Testis (tissue), 3 donors: ENCODE data around the gene ACSS1. TPM values are rescaled to one million over a fixed set of nuclear protein-coding genes. Genes with fewer than 3 reads are reported as not detected.
A peak's percentile ranks its signal among the peaks of the same experiment; 100 is the strongest.

Experiments used
- DNase-seq: peaks from one replicate; pipeline ENCODE4 v3.0.0-alpha.2; 2019
- H3K27ac ChIP-seq, 2 donors: fragments of 200-600 bp; sonication (generic); one replicate each; pipeline ENCODE4 v1.5.1; 2019
- H3K27me3 ChIP-seq: fragments of 200-600 bp; sonication (generic); one replicate; pipeline ENCODE4 v1.5.1; 2019
- H3K36me3 ChIP-seq: fragments of 200-600 bp; sonication (generic); one replicate; pipeline ENCODE4 v1.5.1; 2017; ENCODE audit warnings: low read depth; ENCODE audit errors: missing control alignments
- H3K4me1 ChIP-seq: fragments of 200-600 bp; sonication (generic); one replicate; pipeline ENCODE4 v1.5.1; 2019
- H3K4me3 ChIP-seq, 2 donors: fragments of 200-600 bp; sonication (generic); one replicate each; pipeline ENCODE4 v1.5.1; 2017 to 2019
- H3K9me3 ChIP-seq: fragments of 200-600 bp; sonication (generic); one replicate; pipeline ENCODE4 v1.5.1; 2017
- CTCF ChIP-seq, 3 experiments: fragments of 450-650 bp in 2 of 3; fragments of 200-600 bp in 1 of 3; sonication (generic) in 1 of 3; IDR thresholded peaks; one replicate each; pipeline ENCODE4 v1.5.1; 2016 to 2019; ENCODE audit warnings: antibody characterized with exemption in 3 of 3, mild to moderate bottlenecking in 2 of 3, moderate library complexity in 1 of 3
- POLR2A ChIP-seq: fragments of 450-650 bp; IDR thresholded peaks from one replicate; pipeline ENCODE4 v1.6.1; 2017; ENCODE audit warnings: antibody characterized with exemption, mild to moderate bottlenecking, moderate library complexity
- WGBS, 2 donors: methylation state at CpG; one replicate each; pipeline ENCODE4 v1.1.5; 2018; 5-methylcytosine and 5-hydroxymethylcytosine counted together
- intact Hi-C: fragments of 100-400 bp; cut with DNase I; formaldehyde crosslinking; loops from one replicate; pipeline ENCODE4 v1.15.1; 2023; ENCODE audit warnings: low total_unique reads
- polyA plus RNA-seq: library from polyadenylated mRNA; stranded (reverse); fragments of 350-450 nt; fragmentation: Illumina TruSeq; extraction: RNeasy Lipid Tissue Mini Kit (QIAGEN cat#74804); gene quantifications from one replicate; pipeline ENCODE4 v1.2.3, GENCODE V29; 2014; ENCODE audit warnings: low read depth, low replicate concordance; ENCODE audit not compliant: insufficient read depth
- total RNA-seq, 2 donors: library from RNA; depleted of rRNA; stranded (reverse); fragments of >200 nt; gene quantifications; one replicate each; pipeline ENCODE4 v1.2.3, GENCODE V29; 2016

ACSS1 gene
- total and polyA plus RNA-seq, 3 donors from 2014 or later = 61.5 to 184 (median 162) TPM

GRCh38 chr20:24981790-24982189 is 76.1 kb downstream of the ACSS1 start:
- no peaks in the 10 kb centered on the region for H3K27me3 ChIP-seq
- H3K9me3 ChIP-seq = no peaks in the 10 kb centered on the region
- TF ChIP-seq CTCF (IDR thresholded peaks at IDR 0.05) (no peak), POLR2A (no peak)
- H3K4me3 ChIP-seq = no peak overlapping the region
- intact Hi-C loops = no loop called here
- peaks cover 64% of the 10 kb centered on the region for H3K4me1 ChIP-seq
- DNase-seq = peak; percentile 35
- H3K36me3 ChIP-seq = no peaks in the 10 kb centered on the region
- H3K27ac ChIP-seq = peak overlapping the region in 1 of 2 donors; percentile 5
- 81 to 84% methylated on average over 3 of the region's 3 CpGs for WGBS, 2 donors

- peak overlapping the region in 1 of 2 donors; percentile 5 for H3K27ac ChIP-seq
- intact Hi-C loops = no loop called here
- no peak for TF ChIP-seq POLR2A
Observed at GRCh38 chr20:24981282-24981681, 76.7 kb downstream of the ACSS1 start.

GRCh38 chr20:24980291-24981053 is 77.5 kb downstream of the ACSS1 start:
- Histone ChIP-seq H3K4me3 (no peak overlapping the region), H3K27me3 (no peaks in the 10 kb centered on the region), H3K9me3 (no peaks in the 10 kb centered on the region), H3K4me1 (peaks cover 54% of the 10 kb centered on the region), H3K36me3 (no peaks in the 10 kb centered on the region), H3K27ac (no peak overlapping the region)
- TF ChIP-seq CTCF (IDR thresholded peaks at IDR 0.05) = no peak
- no peak for TF ChIP-seq POLR2A
- intact Hi-C loops = no loop called here
- DNase-seq = no peak
- WGBS, 2 donors = 88 to 93% methylated on average over 16 to 34 of the region's 34 CpGs

More at GRCh38 chr20:24981282-24981681, 76.7 kb downstream of the ACSS1 start:
- Histone ChIP-seq H3K4me1 (peaks cover 62% of the 10 kb centered on the region), H3K27me3 (no peaks in the 10 kb centered on the region), H3K9me3 (no peaks in the 10 kb centered on the region), H3K4me3 (no peak overlapping the region), H3K36me3 (no peaks in the 10 kb centered on the region)
- 57 to 65% methylated on average over 4 of the region's 4 CpGs for WGBS, 2 donors
- no peak for DNase-seq

GRCh38 chr20:24979036-24979960 is 78.6 kb downstream of the ACSS1 start:
- no peaks in the 10 kb centered on the region for H3K9me3 ChIP-seq
- 93% methylated on average over 13 to 15 of the region's 15 CpGs for WGBS, 2 donors
- intact Hi-C loops = no loop called here
- peak overlapping the region in 1 of 2 donors; percentile 87 for H3K27ac ChIP-seq
- H3K27me3 ChIP-seq = no peaks in the 10 kb centered on the region
- H3K36me3 ChIP-seq = no peaks in the 10 kb centered on the region
- no peak for DNase-seq
- H3K4me1 ChIP-seq = peaks cover 45% of the 10 kb centered on the region
- H3K4me3 ChIP-seq = no peak overlapping the region
- TF ChIP-seq POLR2A = no peak
- no peak for TF ChIP-seq CTCF (IDR thresholded peaks at IDR 0.05)

- TF ChIP-seq POLR2A (no peak), CTCF (IDR thresholded peaks at IDR 0.05) (no peak)
- H3K4me3 ChIP-seq = no peak overlapping the region
- peaks cover 39% of the 10 kb centered on the region for H3K4me1 ChIP-seq
- H3K27ac ChIP-seq = peak overlapping the region; percentile 82 to 87
- 55% methylated on average over 7 to 8 of the region's 8 CpGs for WGBS, 2 donors
- DNase-seq = peak; percentile 65
- no peaks in the 10 kb centered on the region for H3K36me3 ChIP-seq
- no peaks in the 10 kb centered on the region for H3K27me3 ChIP-seq
- intact Hi-C loops = no loop called here
- H3K9me3 ChIP-seq = no peaks in the 10 kb centered on the region
Observed at GRCh38 chr20:24978513-24978912, 79.4 kb downstream of the ACSS1 start.
